Activated B cell treated with CpG ODN at 0.5 μM for 24 hours (primary cell): ENCODE measurements around the gene ASB3. TPM values are rescaled to one million over a fixed set of nuclear protein-coding genes. Genes with fewer than 3 reads are reported as not detected.

Experiments
- ATAC-seq: fragments of 200-7000 bp; cut with Tn5 transposase; one replicate; pipeline ENCODE4 v1.10.0; 2021; ENCODE audit warnings: low read depth, mild to moderate bottlenecking, moderate library complexity
- CTCF ChIA-PET: fragments of 350-600 bp; sonication (Branson Sonifier 250); formaldehyde crosslinking; loops from one replicate; lab custom pipeline; 2021; ENCODE audit warnings: antibody characterized with exemption; lab: Charles Lee
- POLR2A ChIA-PET: fragments of 350-600 bp; sonication (Branson Sonifier 250); formaldehyde crosslinking; loops from one replicate; lab custom pipeline; 2021; ENCODE audit warnings: antibody characterized with exemption; lab: Charles Lee
- DNase-seq: peaks from one replicate; pipeline ENCODE4 v3.0.0; 2022
- H3K27ac Mint-ChIP-seq: one replicate; pipeline ENCODE4 v1.8.0; 2020; ENCODE audit warnings: mixed read lengths
- H3K27me3 Mint-ChIP-seq: one replicate; pipeline ENCODE4 v1.8.0; 2021; ENCODE audit warnings: mixed read lengths
- H3K36me3 Mint-ChIP-seq: one replicate; pipeline ENCODE4 v1.8.0; 2021; ENCODE audit warnings: low read depth, mixed read lengths
- H3K4me1 Mint-ChIP-seq: one replicate; pipeline ENCODE4 v1.8.0; 2021; ENCODE audit warnings: mixed read lengths
- H3K4me3 Mint-ChIP-seq: one replicate; pipeline ENCODE4 v1.8.0; 2020; ENCODE audit warnings: mild to moderate bottlenecking, mixed read lengths
- H3K9me3 Mint-ChIP-seq: one replicate; pipeline ENCODE4 v1.8.0; 2020; ENCODE audit warnings: mixed read lengths
- intact Hi-C: fragments of 100-400 bp; cut with micrococcal nuclease; formaldehyde crosslinking; loops from one replicate; pipeline ENCODE4 v1.15.1; 2024
- total RNA-seq: library from RNA; stranded (reverse); gene quantifications from 2 replicates; pipeline ENCODE4 v1.2.3, GENCODE V29; 2022
- TF ChIP-seq, protein P1 (sequence below): fragments of 200-600 bp; IDR thresholded peaks from one replicate; pipeline ENCODE4 v1.8.0; 2022; ENCODE audit warnings: antibody characterized with exemption, mild to moderate bottlenecking

The ASB3 gene
- total RNA-seq, 1 donor from 2014 or later, result 22.8 TPM

DNA sequence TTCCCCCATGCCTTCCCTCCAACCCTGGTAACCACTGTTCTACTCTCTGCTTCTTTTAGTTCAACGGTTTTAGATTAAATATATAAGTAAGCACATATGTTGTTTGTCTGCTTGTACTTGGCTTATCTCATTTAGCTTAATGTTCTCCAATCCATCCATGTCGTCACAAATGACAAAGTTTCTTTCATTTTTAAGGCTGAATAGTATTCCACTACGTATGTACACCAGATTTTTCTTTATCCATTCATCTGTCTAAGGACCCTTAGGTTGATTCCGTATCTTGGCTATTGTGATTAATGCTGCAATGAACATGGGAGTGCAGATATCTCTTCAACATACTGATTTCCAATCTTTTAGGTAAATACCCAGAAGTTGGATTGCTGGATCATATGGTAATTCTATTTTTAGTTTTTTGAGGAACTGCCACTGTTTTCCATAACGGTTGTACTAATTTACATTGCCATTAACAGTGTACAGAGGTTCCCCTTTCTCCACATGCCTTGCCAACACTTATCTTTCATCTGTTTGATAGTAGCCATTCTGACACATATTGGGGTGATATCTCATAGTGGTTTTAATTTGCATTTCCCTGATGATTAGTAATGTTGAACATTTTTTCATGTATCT lies 8.1 kb downstream of the ASB3 start:
- ChIA-PET CTCF (no interaction called here), POLR2A (interaction anchor here (1.4 kb wide), 1 partner anchor 11 kb away, joined by 3 read pairs; the partner anchor contains the start of gene CHAC2)
- no peak for ATAC-seq
- Mint-ChIP-seq H3K36me3 (peaks cover 42% of the 10 kb centered on the region), H3K4me3 (no peak overlapping the region), H3K4me1 (peaks cover 27% of the 10 kb centered on the region), H3K27me3 (no peaks in the 10 kb centered on the region), H3K9me3 (no peaks in the 10 kb centered on the region), H3K27ac (no peak overlapping the region)
- TF ChIP-seq, protein P1, sequence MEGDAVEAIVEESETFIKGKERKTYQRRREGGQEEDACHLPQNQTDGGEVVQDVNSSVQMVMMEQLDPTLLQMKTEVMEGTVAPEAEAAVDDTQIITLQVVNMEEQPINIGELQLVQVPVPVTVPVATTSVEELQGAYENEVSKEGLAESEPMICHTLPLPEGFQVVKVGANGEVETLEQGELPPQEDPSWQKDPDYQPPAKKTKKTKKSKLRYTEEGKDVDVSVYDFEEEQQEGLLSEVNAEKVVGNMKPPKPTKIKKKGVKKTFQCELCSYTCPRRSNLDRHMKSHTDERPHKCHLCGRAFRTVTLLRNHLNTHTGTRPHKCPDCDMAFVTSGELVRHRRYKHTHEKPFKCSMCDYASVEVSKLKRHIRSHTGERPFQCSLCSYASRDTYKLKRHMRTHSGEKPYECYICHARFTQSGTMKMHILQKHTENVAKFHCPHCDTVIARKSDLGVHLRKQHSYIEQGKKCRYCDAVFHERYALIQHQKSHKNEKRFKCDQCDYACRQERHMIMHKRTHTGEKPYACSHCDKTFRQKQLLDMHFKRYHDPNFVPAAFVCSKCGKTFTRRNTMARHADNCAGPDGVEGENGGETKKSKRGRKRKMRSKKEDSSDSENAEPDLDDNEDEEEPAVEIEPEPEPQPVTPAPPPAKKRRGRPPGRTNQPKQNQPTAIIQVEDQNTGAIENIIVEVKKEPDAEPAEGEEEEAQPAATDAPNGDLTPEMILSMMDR, result no peak
- no peak for DNase-seq
- intact Hi-C loops, result loop anchor here (1.0 kb wide), 1 partner anchor 8 kb away; the partner anchor contains the start of gene ASB3

DNA sequence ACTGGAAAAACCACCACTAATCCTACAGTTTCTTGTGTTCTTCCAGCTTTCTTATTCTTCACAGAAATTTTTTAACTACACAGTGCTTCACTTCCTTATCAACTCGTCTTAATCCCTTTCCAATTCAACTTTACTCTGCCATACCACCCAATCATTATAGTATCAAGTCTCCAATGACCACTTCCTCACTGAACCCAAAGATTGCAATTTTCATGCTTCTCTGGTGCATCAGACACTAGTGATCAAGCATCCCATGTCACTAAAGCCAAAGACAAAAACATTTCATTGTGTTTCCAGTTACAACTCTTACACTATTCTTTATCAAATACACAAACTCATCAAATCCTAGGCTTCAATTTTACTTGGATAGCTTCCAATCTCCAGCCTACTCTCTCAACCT lies 9.6 kb downstream of the ASB3 start:
- peaks cover 43% of the 10 kb centered on the region for H3K36me3 Mint-ChIP-seq
- no peak for DNase-seq
- H3K4me3 Mint-ChIP-seq, result no peak overlapping the region
- H3K27me3 Mint-ChIP-seq, result no peaks in the 10 kb centered on the region
- CTCF ChIA-PET, result no interaction called here
- intact Hi-C loops, result no loop called here
- H3K27ac Mint-ChIP-seq, result no peak overlapping the region
- no peak for ATAC-seq
- no peaks in the 10 kb centered on the region for H3K9me3 Mint-ChIP-seq
- POLR2A ChIA-PET, result interaction anchor here (1.4 kb wide), 1 partner anchor 10 kb away, joined by 3 read pairs; the partner anchor contains the start of gene CHAC2
- TF ChIP-seq, protein P1, result no peak
- peaks cover 23% of the 10 kb centered on the region for H3K4me1 Mint-ChIP-seq

DNA sequence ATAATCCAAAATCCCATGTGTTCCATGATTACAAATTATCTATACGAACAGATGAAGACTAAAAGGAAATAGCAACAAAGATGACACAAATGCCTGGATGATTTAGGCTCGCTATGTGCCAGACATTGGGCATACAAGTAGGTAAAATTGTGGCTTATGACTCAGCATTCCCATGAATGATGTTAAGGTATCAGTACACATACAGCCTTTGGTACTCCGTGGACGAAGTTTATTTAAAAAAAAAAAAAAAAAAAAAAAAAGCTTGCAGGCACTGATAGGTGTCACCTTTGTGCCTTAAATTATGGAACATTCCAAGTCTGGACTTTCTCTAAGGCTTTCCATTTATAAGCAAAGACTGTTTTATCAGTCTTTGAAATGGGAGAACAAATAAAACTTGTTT lies 16.5 kb downstream of the ASB3 start:
- TF ChIP-seq, protein P1, result no peak
- ATAC-seq (no peak), DNase-seq (no peak)
- Mint-ChIP-seq H3K4me3 (no peak overlapping the region), H3K27me3 (no peaks in the 10 kb centered on the region), H3K9me3 (no peaks in the 10 kb centered on the region), H3K27ac (no peak overlapping the region), H3K4me1 (peaks cover 21% of the 10 kb centered on the region), H3K36me3 (peaks cover 24% of the 10 kb centered on the region)
- ChIA-PET POLR2A (interaction anchor here (5.7 kb wide), 1 partner anchor 16 kb away, joined by 81 read pairs; the partner anchor contains the start of genes ASB3 and ERLEC1), CTCF (no interaction called here)
- intact Hi-C loops, result loop anchor here (5.0 kb wide), 1 partner anchor 1277 kb away; no protein-coding TSS in a partner anchor

DNA sequence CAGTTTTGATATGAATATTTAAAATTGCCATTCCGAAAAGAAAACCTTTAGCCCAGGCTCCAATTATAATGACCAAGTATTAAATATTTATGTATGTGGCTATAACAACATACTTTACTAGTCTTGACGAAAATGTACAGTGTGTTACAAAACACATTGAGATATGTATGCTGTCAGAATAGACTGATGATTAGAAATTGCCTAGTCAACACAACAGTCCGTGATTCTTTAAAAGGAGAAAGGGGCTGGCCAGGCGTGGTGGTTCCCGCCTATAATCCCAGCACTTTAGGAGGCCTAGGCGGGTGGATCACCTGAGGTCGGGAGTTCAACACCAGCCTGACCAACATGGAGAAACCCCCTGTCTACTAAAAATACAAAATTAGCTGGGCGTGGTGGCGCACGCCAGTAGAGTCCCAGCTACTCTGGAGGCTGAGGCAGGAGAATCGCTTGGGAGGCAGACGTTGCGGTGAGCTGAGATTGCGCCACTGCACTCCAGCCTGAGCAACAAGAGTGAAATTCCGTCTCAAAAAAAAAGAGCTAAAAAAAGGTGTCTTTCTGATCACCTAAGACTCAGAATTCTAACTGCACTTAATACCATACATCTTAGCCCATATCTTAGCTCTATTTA lies 17.3 kb downstream of the ASB3 start:
- peak overlapping the region; percentile 24 for H3K27ac Mint-ChIP-seq
- DNase-seq (no peak), ATAC-seq (no peak)
- H3K36me3 Mint-ChIP-seq, result peaks cover 26% of the 10 kb centered on the region
- H3K9me3 Mint-ChIP-seq, result no peaks in the 10 kb centered on the region
- POLR2A ChIA-PET, result interaction anchor here (1.6 to 5.7 kb wide), 2 partner anchors 10 to 17 kb away, joined by 7 to 81 read pairs; partner anchors contain the start of genes ASB3 and ERLEC1
- intact Hi-C loops, result loop anchor here (5.0 kb wide), 3 partner anchors 333 to 1748 kb away; partner anchors contain the start of gene CFAP36
- no peaks in the 10 kb centered on the region for H3K27me3 Mint-ChIP-seq
- H3K4me3 Mint-ChIP-seq, result no peak overlapping the region
- TF ChIP-seq, protein P1, result no peak
- CTCF ChIA-PET, result interaction anchor here (1.0 kb wide), 1 partner anchor 18 kb away, joined by 3 read pairs; no protein-coding TSS in a partner anchor
- peaks cover 21% of the 10 kb centered on the region for H3K4me1 Mint-ChIP-seq

DNA sequence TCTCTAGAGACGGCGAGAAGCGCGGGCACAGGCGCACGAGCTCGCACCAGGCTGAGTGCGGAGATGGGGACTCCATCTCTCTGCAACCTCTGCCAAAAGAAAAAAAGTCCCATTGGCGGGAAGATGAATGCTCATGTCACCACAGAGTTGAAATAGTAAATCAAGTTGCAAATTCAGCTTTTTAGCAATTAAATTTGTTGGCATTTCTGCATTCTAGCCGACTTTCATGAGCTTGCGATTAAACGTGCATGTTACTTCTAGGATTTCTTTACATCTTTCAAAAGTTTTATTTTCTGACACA lies 18.6 kb downstream of the ASB3 start:
- H3K4me3 Mint-ChIP-seq, result peak overlapping the region; percentile 95
- intact Hi-C loops, result loop anchor here (5.0 kb wide), 3 partner anchors 334 to 1749 kb away; partner anchors contain the start of gene CFAP36
- POLR2A ChIA-PET, result interaction anchor here (0.6 to 5.7 kb wide), 14 partner anchors 12 to 1751 kb away, joined by 3 to 81 read pairs (median 5); partner anchors contain the start of genes ACYP2, ASB3, CFAP36 and CLHC1

More for the DNA sequence above, 18.6 kb downstream of the ASB3 start:
- TF ChIP-seq, protein P1, result no peak
- H3K27ac Mint-ChIP-seq, result peak overlapping the region; percentile 99
- CTCF ChIA-PET, result interaction anchor here (1.0 to 1.6 kb wide), 2 partner anchors 16 to 19 kb away, joined by 3 to 5 read pairs; no protein-coding TSS in a partner anchor
- H3K36me3 Mint-ChIP-seq, result peaks cover 30% of the 10 kb centered on the region
- peaks cover 21% of the 10 kb centered on the region for H3K4me1 Mint-ChIP-seq
- H3K9me3 Mint-ChIP-seq, result no peaks in the 10 kb centered on the region
- H3K27me3 Mint-ChIP-seq, result no peaks in the 10 kb centered on the region
- ATAC-seq (no peak), DNase-seq (no peak)
